Mucosa of descending colon (tissue), 3 donors: ENCODE measurements around the gene RHCG. TPM values are rescaled to one million over a fixed set of nuclear protein-coding genes. Genes with fewer than 3 reads are reported as not detected.
A peak's percentile ranks its signal among the peaks of the same experiment; 100 is the strongest.
"Not testable (repeated sequence)": the region's sequence is repeated elsewhere in the genome, so short reads cannot be mapped to it uniquely, and the experiment has no call there.

Source experiments
- ATAC-seq: fragments of 200-7000 bp; cut with Tn5 transposase; one replicate; pipeline ENCODE4 v1.9.1; 2020; ENCODE audit warnings: mild to moderate bottlenecking, moderate library complexity
- DNase-seq, 3 donors: peaks; one replicate each; pipeline ENCODE4 v3.0.0-alpha.2; 2020
- H3K36me3 ChIP-seq: fragments of 200-600 bp; one replicate; pipeline ENCODE4 v1.8.0; 2021; ENCODE audit warnings: low read depth, mild to moderate bottlenecking
- H3K4me1 ChIP-seq: fragments of 200-600 bp; one replicate; pipeline ENCODE4 v1.8.0; 2021; ENCODE audit warnings: low read depth, mild to moderate bottlenecking
- H3K4me3 ChIP-seq: fragments of 200-600 bp; one replicate; pipeline ENCODE4 v1.8.0; 2021; ENCODE audit warnings: mild to moderate bottlenecking
- H3K9me3 ChIP-seq: fragments of 200-600 bp; one replicate; pipeline ENCODE4 v1.8.0; 2021; ENCODE audit warnings: mild to moderate bottlenecking
- CTCF ChIP-seq: fragments of 200-600 bp; IDR thresholded peaks from one replicate; pipeline ENCODE4 v1.8.0; 2022; ENCODE audit warnings: antibody characterized with exemption, mild to moderate bottlenecking
- intact Hi-C, 2 donors: fragments of 100-400 bp; cut with DNase I in 1 of 2; cut with micrococcal nuclease in 1 of 2; formaldehyde crosslinking; loops; one replicate each; pipeline versions ENCODE4 v1.11.0 to v1.11.1; 2022; cut with DNase I, micrococcal nuclease
- total RNA-seq, 3 donors: library from RNA; stranded (reverse); fragmentation: NEBNext Ultra II Directional in 2 of 3; extraction: Animal tissue kit (Norgen Biotek cat#: 25700) in 2 of 3; gene quantifications; one replicate each; pipeline versions ENCODE4 v1.2.1 to v1.2.4, GENCODE V29; 2021 to 2023
- donor health status: DM: no; HTN: no; CAD: no; lungs with moderate emphysema.
- donor health status: DM: no; HTN: no; CAD: no.
- donor health status: DM: no; HTN: yes; CAD: no.

The RHCG gene
- total RNA-seq, 3 donors from 2014 or later, result 0.98 TPM; not detected in 2

- Histone ChIP-seq H3K36me3 (no peaks in the 10 kb centered on the region), H3K9me3 (no peaks in the 10 kb centered on the region), H3K4me3 (no peak overlapping the region), H3K4me1 (no peaks in the 10 kb centered on the region)
- ATAC-seq, result peak; percentile 77
- intact Hi-C loops, result no loop called here
- peak; percentile 36 for TF ChIP-seq CTCF
- peak in 2 of 3 donors; percentile 63 to 72 for DNase-seq
These were observed 23.6 kb downstream of the RHCG start for GRCh38 chr15:89472785-89473256.

GRCh38 chr15:89469426-89470096, 26.8 kb downstream of the RHCG start:
- Histone ChIP-seq H3K4me1 (no peaks in the 10 kb centered on the region), H3K9me3 (no peaks in the 10 kb centered on the region), H3K4me3 (no peak overlapping the region), H3K36me3 (no peaks in the 10 kb centered on the region)
- DNase-seq (no peak), ATAC-seq (no peak)
- intact Hi-C loops, result loop anchor here in 1 of 2 donors (5.0 kb wide), 1 partner anchor 52 kb away; no protein-coding TSS in a partner anchor
- no peak for TF ChIP-seq CTCF

- intact Hi-C loops, result loop anchor here in 1 of 2 donors (5.0 kb wide), 1 partner anchor 52 kb away; no protein-coding TSS in a partner anchor
- not testable (repeated sequence) for H3K36me3 ChIP-seq, H3K4me1 ChIP-seq, ATAC-seq, H3K4me3 ChIP-seq, H3K9me3 ChIP-seq, DNase-seq
These were observed 27.6 kb downstream of the RHCG start for GRCh38 chr15:89468813-89469212.

- Histone ChIP-seq H3K36me3 (no peaks in the 10 kb centered on the region), H3K4me1 (no peaks in the 10 kb centered on the region), H3K9me3 (no peaks in the 10 kb centered on the region), H3K4me3 (no peak overlapping the region)
- ATAC-seq (no peak), DNase-seq (no peak)
- no peak for TF ChIP-seq CTCF
- intact Hi-C loops, result no loop called here
These were observed 33.3 kb downstream of the RHCG start for GRCh38 chr15:89463113-89463512.

- ATAC-seq, result no peak
- no peak for TF ChIP-seq CTCF
- no peaks in the 10 kb centered on the region for H3K4me1 ChIP-seq
- H3K9me3 ChIP-seq, result peaks cover under 1% of the 10 kb centered on the region
- intact Hi-C loops, result no loop called here
- no peak overlapping the region for H3K4me3 ChIP-seq
- no peaks in the 10 kb centered on the region for H3K36me3 ChIP-seq
- DNase-seq, result no peak
These were observed 34.0 kb downstream of the RHCG start for GRCh38 chr15:89462198-89462912.

GRCh38 chr15:89461386-89461785, 35.0 kb downstream of the RHCG start:
- H3K4me3 ChIP-seq, result no peak overlapping the region
- no peak for ATAC-seq
- no peak for TF ChIP-seq CTCF
- no peaks in the 10 kb centered on the region for H3K36me3 ChIP-seq
- intact Hi-C loops, result no loop called here
- no peak for DNase-seq
- no peaks in the 10 kb centered on the region for H3K4me1 ChIP-seq
- H3K9me3 ChIP-seq, result peaks cover 7% of the 10 kb centered on the region
